ENCODE results near the gene THAP8.
"Not testable (repeated sequence)": the region's sequence is repeated elsewhere in the genome, so short reads cannot be mapped to it uniquely, and the experiment has no call there.

The THAP8 gene

DNA sequence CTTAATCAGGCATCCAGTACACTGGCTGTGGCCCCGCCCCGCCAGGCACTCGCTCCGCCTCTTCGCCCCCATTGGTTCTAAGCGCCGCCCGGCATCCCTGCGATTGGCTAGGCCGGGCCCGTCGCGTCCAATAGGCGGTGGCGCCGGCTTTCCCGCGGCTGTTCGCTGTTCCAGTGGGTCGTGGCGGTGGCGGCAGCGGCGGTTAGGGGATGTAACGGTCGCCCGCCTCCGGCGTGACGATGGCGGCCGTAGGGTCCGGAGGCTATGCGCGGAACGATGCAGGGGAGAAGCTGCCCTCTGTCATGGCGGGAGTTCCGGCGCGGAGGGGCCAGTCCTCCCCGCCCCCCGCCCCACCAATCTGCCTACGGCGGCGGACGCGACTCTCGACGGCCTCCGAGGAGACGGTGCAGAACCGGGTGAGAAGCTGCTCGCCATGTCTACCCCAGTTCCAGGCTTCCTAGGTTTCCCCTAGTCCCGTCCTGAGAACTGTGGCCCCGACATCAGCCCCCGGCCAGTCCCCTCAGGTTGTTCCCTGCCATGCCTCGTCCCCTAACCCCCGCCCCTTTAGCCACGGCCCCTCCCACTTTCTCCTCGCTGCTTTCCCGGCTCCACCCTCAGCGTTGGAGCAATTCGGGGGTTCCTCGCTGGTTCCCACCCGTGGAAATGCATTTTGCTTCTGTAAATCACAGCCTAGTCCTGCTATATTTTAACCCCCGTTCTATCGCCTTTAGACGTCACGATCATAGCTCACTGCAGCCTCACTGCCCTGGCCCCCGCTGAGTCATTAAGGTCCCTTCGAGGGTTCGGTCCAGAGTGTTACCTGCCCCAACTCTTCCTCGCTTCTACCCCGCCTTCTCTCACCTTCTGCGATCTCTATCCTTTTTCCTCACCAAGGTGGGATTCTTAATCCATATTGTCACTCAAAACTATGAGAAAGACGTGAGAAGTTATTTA, 925 bp upstream of the THAP8 start, which contains the start of gene WDR62:
Gene WDR62, plus strand, starts transcription at position 165 of the 954 bp plus-strand sequence. Its CDS starts 75 bp downstream, at position 240.
- peak; percentile 95 for DNase-seq
- peak within 1 kb of the TSS; percentile 89 for H3K4me3 Mint-ChIP-seq
- peak within 1 kb of the TSS; percentile 97 for H3K27ac Mint-ChIP-seq

GRCh38 chr19:36051637-36052036, 2.4 kb downstream of the THAP8 start:
- H3K27me3 Mint-ChIP-seq = no peaks in the 10 kb centered on the region
- ATAC-seq (no peak), DNase-seq (no peak)
- H3K36me3 Mint-ChIP-seq (ENCODE audit: low read depth) = peaks cover 2% of the 10 kb centered on the region
- no peak overlapping the region for H3K4me3 Mint-ChIP-seq
- no peak overlapping the region for H3K27ac Mint-ChIP-seq
- H3K9me3 Mint-ChIP-seq = no peaks in the 10 kb centered on the region
- H3K4me1 Mint-ChIP-seq = peaks cover 17% of the 10 kb centered on the region

More for the DNA sequence above, 925 bp upstream of the THAP8 start, which contains the start of gene WDR62:
- Mint-ChIP-seq H3K9me3 (no peaks in the 10 kb centered on the region), H3K36me3 (ENCODE audit: low read depth) (peaks cover 10% of the 10 kb centered on the region), H3K4me1 (peaks cover 17% of the 10 kb centered on the region), H3K27me3 (no peaks in the 10 kb centered on the region)
- ATAC-seq = peak; percentile 80

GRCh38 chr19:36051236-36051635, 2.8 kb downstream of the THAP8 start:
- H3K27ac Mint-ChIP-seq = no peak overlapping the region
- DNase-seq = no peak
- no peaks in the 10 kb centered on the region for H3K27me3 Mint-ChIP-seq
- no peak overlapping the region for H3K4me3 Mint-ChIP-seq
- peaks cover 15% of the 10 kb centered on the region for H3K4me1 Mint-ChIP-seq
- peaks cover 4% of the 10 kb centered on the region for H3K36me3 Mint-ChIP-seq (ENCODE audit: low read depth)
- no peaks in the 10 kb centered on the region for H3K9me3 Mint-ChIP-seq
- no peak for ATAC-seq

- Mint-ChIP-seq H3K9me3 (no peaks in the 10 kb centered on the region), H3K36me3 (ENCODE audit: low read depth) (peaks cover 5% of the 10 kb centered on the region), H3K4me3 (no peak overlapping the region), H3K4me1 (peaks cover 7% of the 10 kb centered on the region), H3K27ac (no peak overlapping the region), H3K27me3 (no peaks in the 10 kb centered on the region)
- no peak for DNase-seq
- no peak for ATAC-seq
Measured at GRCh38 chr19:36049080-36049698, 4.9 kb downstream of the THAP8 start.

DNA sequence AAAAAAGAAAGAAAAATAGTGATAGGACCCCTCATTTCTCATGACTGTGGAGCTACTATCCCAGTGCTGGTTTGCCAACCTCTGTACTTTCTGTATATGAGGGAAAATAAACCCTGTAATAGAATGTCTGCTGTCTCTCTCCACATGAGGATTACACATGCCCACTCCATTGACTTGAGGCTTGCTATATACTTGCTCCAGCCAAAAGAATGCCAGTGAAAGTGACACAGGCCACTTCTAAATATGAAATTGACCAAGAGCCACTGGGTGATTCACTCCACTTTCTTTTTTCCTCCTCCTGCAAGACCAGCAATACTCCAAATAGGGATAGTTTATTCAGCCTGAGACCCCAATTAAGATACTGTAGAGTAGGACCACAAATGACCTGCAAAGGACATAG, 6.2 kb downstream of the THAP8 start:
- no peak for DNase-seq
- no peaks in the 10 kb centered on the region for H3K4me1 Mint-ChIP-seq
- peaks cover 5% of the 10 kb centered on the region for H3K36me3 Mint-ChIP-seq (ENCODE audit: low read depth)
- H3K4me3 Mint-ChIP-seq = no peak overlapping the region
- no peak overlapping the region for H3K27ac Mint-ChIP-seq
- H3K9me3 Mint-ChIP-seq = no peaks in the 10 kb centered on the region
- no peak for ATAC-seq
- H3K27me3 Mint-ChIP-seq = no peaks in the 10 kb centered on the region

- no peak overlapping the region for H3K27ac Mint-ChIP-seq
- DNase-seq (no peak), ATAC-seq (no peak)
- H3K36me3 Mint-ChIP-seq (ENCODE audit: low read depth) = peaks cover 5% of the 10 kb centered on the region
- no peak overlapping the region for H3K4me3 Mint-ChIP-seq
- H3K27me3 Mint-ChIP-seq = no peaks in the 10 kb centered on the region
- H3K4me1 Mint-ChIP-seq = no peaks in the 10 kb centered on the region
- H3K9me3 Mint-ChIP-seq = no peaks in the 10 kb centered on the region
Measured at GRCh38 chr19:36046443-36047050, 7.5 kb downstream of the THAP8 start.

DNA sequence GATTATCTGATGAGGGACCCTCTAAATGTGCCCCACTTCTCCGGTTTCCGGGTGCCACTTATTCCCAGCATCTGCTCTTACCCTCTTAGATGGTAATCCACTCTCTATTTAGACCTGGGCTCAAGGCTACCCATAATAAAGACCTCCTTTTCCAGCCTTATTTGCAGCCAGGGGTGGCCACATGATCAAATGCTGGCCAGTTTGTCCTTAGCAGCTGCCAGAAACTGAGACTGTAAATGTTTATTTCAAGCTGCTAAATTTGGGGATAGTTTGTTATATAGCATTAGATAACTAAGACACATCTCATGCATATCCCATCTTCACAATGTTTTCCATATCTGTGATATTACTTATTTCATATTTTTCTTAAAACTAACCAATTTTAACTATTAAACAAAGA, 10.1 kb downstream of the THAP8 start:
- H3K4me1 Mint-ChIP-seq = no peaks in the 10 kb centered on the region
- H3K4me3 Mint-ChIP-seq = no peak overlapping the region
- H3K9me3 Mint-ChIP-seq = no peaks in the 10 kb centered on the region
- no peak overlapping the region for H3K27ac Mint-ChIP-seq
- ATAC-seq = no peak
- DNase-seq = no peak
- H3K36me3 Mint-ChIP-seq (ENCODE audit: low read depth) = peaks cover 4% of the 10 kb centered on the region
- H3K27me3 Mint-ChIP-seq = no peaks in the 10 kb centered on the region

- Mint-ChIP-seq H3K4me1 (no peaks in the 10 kb centered on the region), H3K36me3 (ENCODE audit: low read depth) (peaks cover 4% of the 10 kb centered on the region), H3K4me3 (no peak overlapping the region), H3K27me3 (no peaks in the 10 kb centered on the region), H3K27ac (no peak overlapping the region), H3K9me3 (no peaks in the 10 kb centered on the region)
- no peak for DNase-seq
- no peak for ATAC-seq
Measured at GRCh38 chr19:36041831-36042230, 12.3 kb downstream of the THAP8 start.

GRCh38 chr19:36041092-36041491, 13.0 kb downstream of the THAP8 start:
- H3K27ac Mint-ChIP-seq; H3K9me3 Mint-ChIP-seq; H3K36me3 Mint-ChIP-seq (ENCODE audit: low read depth); H3K4me1 Mint-ChIP-seq; DNase-seq; ATAC-seq; H3K27me3 Mint-ChIP-seq; H3K4me3 Mint-ChIP-seq: not testable (repeated sequence)

- Mint-ChIP-seq H3K36me3 (ENCODE audit: low read depth) (no peaks in the 10 kb centered on the region), H3K4me3 (no peak overlapping the region), H3K27me3 (no peaks in the 10 kb centered on the region), H3K27ac (no peak overlapping the region), H3K9me3 (no peaks in the 10 kb centered on the region), H3K4me1 (peaks cover 7% of the 10 kb centered on the region)
- DNase-seq (no peak), ATAC-seq (no peak)
Measured at GRCh38 chr19:36040495-36040894, 13.6 kb downstream of the THAP8 start.

GRCh38 chr19:36032251-36033104, 21.6 kb downstream of the THAP8 start, which contains the start of gene CLIP3:
Gene CLIP3 (minus strand): TSS chr19:36032873. CDS start chr19:36032357, 516 bp downstream.
- H3K9me3 Mint-ChIP-seq = no peaks in the 10 kb centered on the region
- peak within 1 kb of the TSS; percentile 21 for H3K4me3 Mint-ChIP-seq
- peaks cover 15% of the 10 kb centered on the region for H3K4me1 Mint-ChIP-seq
- ATAC-seq = no peak
- no peaks in the 10 kb centered on the region for H3K27me3 Mint-ChIP-seq
- H3K36me3 Mint-ChIP-seq (ENCODE audit: low read depth) = peaks cover 22% of the 10 kb centered on the region
- no peak within 1 kb of the TSS for H3K27ac Mint-ChIP-seq
- DNase-seq = peak; percentile 46

GRCh38 chr19:36031308-36031707, 22.8 kb downstream of the THAP8 start:
- no peak overlapping the region for H3K4me3 Mint-ChIP-seq
- H3K27ac Mint-ChIP-seq = no peak overlapping the region
- no peaks in the 10 kb centered on the region for H3K27me3 Mint-ChIP-seq
- peaks cover 22% of the 10 kb centered on the region for H3K36me3 Mint-ChIP-seq (ENCODE audit: low read depth)
- ATAC-seq (no peak), DNase-seq (no peak)
- peaks cover 14% of the 10 kb centered on the region for H3K4me1 Mint-ChIP-seq
- H3K9me3 Mint-ChIP-seq = no peaks in the 10 kb centered on the region

DNA sequence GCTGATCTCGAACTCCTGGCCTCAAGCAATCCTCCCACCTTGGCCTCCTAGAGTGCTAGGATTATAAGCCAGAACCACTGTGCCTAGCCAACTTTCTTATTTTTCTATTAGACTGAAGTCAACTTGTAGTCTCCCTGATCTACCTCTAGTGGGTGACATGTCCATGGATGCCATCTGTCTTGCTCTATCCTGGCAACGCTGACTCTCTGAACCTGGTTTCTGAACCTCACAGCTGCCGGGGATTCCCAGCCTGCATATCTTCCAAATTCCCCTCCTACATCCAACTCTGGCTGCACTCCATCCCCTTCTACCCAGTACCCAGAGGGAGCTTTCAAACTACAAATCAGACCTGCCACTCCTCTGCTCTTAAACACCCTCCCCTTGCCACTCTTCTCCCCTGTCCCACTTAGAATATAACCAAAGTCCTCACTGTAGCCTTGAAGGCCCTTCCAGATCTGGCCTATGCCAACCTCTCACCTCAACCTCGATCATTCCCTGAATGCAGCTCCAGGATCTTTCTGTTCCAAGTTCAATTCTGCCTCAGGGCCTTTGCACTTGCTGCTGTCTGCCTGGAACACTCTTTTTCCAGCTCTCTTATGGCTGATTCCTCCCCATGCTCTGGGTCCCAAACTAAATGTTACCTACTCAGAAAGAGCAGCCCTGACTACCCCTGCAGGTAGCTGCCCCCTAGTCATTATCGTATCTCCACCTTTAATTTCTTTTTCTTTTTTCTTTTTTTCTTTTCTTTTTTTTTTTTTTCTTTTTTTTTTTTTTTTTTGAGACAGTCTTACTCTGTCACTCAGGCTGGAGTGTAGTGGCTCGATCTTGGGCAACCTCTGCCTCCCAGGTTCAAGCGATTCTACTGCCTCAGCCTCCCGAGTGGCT, 23.6 kb downstream of the THAP8 start:
- DNase-seq = no peak
- Mint-ChIP-seq H3K36me3 (ENCODE audit: low read depth) (peaks cover 22% of the 10 kb centered on the region), H3K9me3 (no peaks in the 10 kb centered on the region), H3K4me3 (no peak overlapping the region), H3K27ac (no peak overlapping the region), H3K4me1 (peaks cover 8% of the 10 kb centered on the region), H3K27me3 (no peaks in the 10 kb centered on the region)
- no peak for ATAC-seq
